GM12865 (cell line): ENCODE results near the gene RXRA.

Experiments
- DNase-seq: peaks from one replicate; pipeline ENCODE4 v3.0.0; 2010; ENCODE audit warnings: low read depth
- H3K4me3 ChIP-seq: 2 replicates; pipeline ENCODE4 v1.5.1; 2011; ENCODE audit warnings: mild to moderate bottlenecking, low read depth, low read length, control low read depth
- TF ChIP-seq, protein P1 (sequence below): IDR thresholded peaks from 2 replicates; pipeline ENCODE4 v1.5.1; 2011; ENCODE audit warnings: low read length, control low read depth, low read depth, inconsistent platforms; ENCODE audit not compliant: insufficient read depth; ENCODE audit errors: missing control alignments

The RXRA gene

DNA sequence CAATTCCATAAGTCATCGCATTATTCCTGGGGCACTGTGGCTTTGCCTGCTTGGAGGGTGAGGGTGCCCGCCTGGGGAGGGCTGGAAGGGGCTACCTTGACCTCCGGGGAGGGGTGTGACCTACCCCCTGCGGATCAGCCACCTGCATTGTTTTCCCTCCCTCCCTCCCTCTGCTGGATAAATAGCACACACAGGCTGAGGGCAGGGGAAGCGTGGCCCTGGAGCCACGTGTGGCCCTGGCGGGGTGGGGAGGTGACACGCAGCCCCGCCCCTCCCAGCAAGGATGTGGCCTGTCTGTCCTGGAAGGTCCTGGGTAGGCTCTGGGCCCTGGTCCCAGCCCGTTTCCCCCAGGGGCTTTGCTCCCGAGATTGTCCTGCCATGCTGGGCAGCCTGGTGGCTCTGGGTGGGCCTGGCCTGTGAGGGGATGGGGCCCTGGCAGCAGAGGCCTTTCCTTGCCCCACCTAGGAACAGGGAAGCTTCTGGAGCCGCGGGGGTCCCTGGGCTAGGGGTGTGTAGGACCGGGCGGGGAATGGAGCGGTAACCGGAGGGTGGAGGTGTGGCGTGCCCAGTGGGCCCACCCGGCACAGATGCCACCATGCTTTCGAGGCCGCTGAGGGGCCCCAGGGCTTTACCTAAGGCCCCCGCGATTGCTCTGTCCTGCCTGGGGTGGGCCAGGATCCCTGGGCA lies 33.4 kb downstream of the RXRA start:
- no peak for DNase-seq
- no peak overlapping the region for H3K4me3 ChIP-seq
- TF ChIP-seq, protein P1, sequence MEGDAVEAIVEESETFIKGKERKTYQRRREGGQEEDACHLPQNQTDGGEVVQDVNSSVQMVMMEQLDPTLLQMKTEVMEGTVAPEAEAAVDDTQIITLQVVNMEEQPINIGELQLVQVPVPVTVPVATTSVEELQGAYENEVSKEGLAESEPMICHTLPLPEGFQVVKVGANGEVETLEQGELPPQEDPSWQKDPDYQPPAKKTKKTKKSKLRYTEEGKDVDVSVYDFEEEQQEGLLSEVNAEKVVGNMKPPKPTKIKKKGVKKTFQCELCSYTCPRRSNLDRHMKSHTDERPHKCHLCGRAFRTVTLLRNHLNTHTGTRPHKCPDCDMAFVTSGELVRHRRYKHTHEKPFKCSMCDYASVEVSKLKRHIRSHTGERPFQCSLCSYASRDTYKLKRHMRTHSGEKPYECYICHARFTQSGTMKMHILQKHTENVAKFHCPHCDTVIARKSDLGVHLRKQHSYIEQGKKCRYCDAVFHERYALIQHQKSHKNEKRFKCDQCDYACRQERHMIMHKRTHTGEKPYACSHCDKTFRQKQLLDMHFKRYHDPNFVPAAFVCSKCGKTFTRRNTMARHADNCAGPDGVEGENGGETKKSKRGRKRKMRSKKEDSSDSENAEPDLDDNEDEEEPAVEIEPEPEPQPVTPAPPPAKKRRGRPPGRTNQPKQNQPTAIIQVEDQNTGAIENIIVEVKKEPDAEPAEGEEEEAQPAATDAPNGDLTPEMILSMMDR: no peak

DNA sequence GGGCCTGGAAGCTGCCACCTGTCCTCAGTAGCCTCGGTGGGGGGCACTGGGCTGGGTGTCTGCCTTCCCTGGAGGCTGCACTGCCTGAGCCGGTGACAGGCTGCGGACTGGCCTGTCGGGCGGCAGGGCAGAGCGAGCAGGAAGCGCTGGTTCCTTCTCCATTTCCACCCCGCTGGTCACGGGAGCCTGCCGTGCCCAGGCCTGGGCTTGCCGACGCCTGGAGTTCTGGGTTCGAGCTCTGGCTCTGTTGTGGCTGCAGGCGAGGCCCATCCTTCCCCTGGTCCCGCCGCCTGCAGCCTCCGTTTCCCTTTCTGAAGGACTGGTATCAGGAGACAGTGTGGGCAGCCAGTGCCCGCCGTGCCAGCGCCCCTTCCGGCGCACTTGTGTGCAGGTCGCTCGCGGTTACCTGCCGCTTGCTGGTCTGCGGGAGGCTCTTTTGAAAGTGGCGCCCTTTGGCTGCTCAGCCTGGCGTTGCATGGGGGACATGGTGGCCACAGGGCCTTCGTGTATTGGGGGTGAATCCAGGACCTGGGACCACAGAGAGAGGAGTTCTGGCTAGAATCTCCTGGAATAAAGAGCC lies 34.0 kb downstream of the RXRA start:
- no peak overlapping the region for H3K4me3 ChIP-seq
- DNase-seq: no peak
- TF ChIP-seq, protein P1: no peak

DNA sequence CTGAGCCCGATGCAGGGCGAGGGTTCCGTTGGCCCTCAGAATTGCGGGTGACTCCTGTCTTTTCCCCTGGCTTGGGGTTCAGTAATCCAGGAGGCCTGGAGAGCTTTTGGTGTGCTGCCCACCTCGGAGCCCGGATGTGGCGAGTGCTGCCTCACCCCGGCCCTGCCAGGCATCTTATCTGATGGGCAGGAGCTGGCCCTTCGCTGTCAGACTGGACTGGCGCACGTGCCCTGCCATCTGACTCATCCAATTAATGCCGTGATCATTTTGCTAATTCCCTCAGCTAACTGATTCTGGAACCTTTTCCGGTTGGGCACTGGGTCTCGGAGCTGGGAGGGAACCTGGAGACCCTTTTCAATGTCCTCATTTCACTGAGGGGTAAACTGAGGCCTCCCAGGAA lies 34.6 kb downstream of the RXRA start:
- TF ChIP-seq, protein P1: no peak
- H3K4me3 ChIP-seq: no peak overlapping the region
- no peak for DNase-seq

DNA sequence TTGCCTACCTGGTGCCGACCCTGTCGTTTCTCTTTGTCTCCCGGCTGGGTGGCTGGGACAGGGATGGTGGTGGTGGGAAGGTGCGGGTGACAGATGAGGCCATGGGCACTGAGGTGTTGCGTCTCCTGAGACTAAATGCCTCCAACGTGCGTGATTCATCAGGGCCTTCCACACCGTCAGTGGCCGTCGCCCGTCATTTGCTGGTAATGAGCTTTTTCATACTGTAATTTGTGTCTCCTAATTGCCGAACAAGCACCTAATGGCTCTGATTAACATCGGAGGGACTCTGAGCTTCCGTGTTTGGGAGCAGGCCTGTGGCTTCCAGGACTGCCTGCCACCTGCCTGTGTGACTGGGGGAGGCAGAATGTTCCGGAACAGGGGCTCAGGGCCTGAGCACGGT lies 35.2 kb downstream of the RXRA start:
- TF ChIP-seq, protein P1: no peak
- no peak overlapping the region for H3K4me3 ChIP-seq
- DNase-seq: no peak

GRCh38 chr9:134361843-134362414 lies 35.7 kb downstream of the RXRA start:
- no peak overlapping the region for H3K4me3 ChIP-seq
- TF ChIP-seq, protein P1: no peak
- DNase-seq: no peak

GRCh38 chr9:134363450-134363849 lies 37.2 kb downstream of the RXRA start:
- H3K4me3 ChIP-seq: no peak overlapping the region
- TF ChIP-seq, protein P1: no peak
- DNase-seq: no peak
